C4-2B (cell line): Measurements from ENCODE around the gene PHLDA2.

Experiments used
- H3K27ac ChIP-seq: fragments of 450-650 bp; 2 replicates; pipeline ENCODE4 v1.5.1; 2017
- ZFX ChIP-seq: fragments of 450-650 bp; IDR thresholded peaks from 2 replicates; pipeline ENCODE4 v1.6.1; 2017
- TF ChIP-seq, protein P1 (sequence below): fragments of 450-650 bp; conservative IDR thresholded peaks from 2 replicates; pipeline ENCODE4 v1.5.1; 2017; ENCODE audit warnings: mild to moderate bottlenecking

The PHLDA2 gene

DNA sequence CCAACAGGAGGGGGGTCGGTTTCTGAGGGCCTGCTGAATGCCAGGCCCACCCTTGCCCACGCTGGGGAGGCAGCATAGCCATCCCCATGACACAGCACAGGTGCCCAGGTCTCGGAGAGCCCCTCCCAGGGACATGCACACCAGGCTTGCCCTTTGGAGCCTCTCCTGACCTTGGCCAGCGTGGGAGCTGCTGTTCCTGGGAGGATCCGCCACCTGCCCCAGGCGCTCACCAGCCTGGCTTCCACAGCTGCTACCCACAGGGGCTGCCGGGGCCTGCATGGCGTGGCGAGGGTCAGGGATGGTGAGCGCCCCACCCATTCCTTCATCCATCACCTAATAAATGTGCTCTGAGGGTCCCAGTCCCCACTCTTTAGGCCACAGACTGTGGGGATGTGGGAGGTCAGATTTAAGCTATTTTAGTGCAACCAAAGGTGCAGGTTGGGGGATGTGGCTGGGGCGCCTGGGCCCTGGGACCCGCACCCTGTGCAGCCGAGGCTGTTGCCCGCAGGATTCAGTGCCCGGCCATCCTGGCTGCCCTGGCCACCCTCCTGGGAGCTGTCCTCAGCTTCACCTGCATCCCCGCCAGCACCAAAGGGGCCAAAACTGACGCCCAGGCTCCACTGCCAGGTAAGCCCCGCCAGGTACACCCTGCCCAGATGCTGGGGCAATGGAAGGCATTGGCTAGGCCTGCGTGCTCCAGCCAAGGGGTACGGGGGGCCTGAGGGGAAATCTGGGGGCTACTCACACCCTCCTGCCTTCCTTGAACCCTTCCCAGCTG lies 12.9 kb downstream of the PHLDA2 start:
- TF ChIP-seq ZFX: no peak
- TF ChIP-seq, protein P1, sequence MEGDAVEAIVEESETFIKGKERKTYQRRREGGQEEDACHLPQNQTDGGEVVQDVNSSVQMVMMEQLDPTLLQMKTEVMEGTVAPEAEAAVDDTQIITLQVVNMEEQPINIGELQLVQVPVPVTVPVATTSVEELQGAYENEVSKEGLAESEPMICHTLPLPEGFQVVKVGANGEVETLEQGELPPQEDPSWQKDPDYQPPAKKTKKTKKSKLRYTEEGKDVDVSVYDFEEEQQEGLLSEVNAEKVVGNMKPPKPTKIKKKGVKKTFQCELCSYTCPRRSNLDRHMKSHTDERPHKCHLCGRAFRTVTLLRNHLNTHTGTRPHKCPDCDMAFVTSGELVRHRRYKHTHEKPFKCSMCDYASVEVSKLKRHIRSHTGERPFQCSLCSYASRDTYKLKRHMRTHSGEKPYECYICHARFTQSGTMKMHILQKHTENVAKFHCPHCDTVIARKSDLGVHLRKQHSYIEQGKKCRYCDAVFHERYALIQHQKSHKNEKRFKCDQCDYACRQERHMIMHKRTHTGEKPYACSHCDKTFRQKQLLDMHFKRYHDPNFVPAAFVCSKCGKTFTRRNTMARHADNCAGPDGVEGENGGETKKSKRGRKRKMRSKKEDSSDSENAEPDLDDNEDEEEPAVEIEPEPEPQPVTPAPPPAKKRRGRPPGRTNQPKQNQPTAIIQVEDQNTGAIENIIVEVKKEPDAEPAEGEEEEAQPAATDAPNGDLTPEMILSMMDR: no peak
- H3K27ac ChIP-seq: no peak overlapping the region

DNA sequence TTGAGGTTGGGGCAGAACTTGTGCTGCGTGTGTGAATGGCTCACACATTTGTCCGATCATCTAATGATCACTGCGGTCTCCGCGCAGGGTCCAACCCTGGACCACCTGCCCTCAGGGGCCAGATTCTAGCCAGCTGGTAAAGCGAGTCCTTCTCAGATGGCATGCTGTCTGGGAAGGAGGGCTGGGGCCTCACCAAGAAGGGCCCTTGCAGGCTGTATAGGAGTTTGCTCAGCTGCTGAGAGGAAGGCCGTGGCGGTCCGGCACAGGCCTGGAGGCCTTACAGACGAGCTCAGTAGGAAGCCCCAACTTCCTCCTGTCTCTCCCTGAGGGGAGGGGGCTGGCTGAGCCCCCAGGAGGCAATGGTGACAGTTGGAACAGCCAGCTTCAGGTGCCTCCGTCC lies 13.7 kb downstream of the PHLDA2 start:
- H3K27ac ChIP-seq: no peak overlapping the region
- no peak for TF ChIP-seq ZFX
- TF ChIP-seq, protein P1: no peak

DNA sequence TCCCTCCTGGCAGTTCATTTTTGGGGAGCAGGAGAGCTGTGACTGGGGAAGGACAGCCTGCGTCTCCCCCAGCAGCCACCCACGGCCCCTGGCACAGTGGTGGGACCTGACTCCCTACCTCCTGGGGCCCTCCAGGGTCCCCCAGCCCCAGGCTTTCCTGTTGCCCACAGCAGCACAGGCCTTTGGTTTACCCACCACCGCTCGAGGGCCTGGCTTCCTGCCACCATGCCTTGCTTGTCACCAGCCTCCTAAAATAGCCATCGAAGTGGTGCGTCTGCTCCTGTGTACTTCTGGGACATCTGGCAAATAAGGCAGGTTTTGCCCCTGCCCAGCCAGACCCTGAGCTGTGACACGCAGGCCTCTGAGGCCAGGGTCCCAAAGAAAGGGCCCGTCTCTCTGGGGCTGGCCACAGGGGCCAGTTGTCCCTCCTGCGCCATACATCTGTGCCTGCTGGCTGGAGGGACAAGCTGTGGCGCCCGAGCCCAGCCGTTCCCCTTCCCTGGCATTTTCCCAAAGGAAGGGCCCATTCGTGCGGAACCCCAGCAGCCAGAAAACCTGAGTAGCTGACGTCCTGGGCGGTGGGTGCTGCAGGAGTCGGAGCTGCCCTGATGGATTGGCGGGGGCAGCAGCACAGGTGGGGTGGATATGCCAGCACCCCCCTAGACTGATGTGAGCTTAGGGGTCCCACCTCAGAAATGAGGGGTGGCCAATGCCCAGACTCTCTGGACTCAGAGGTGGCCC lies 14.6 kb downstream of the PHLDA2 start:
- H3K27ac ChIP-seq: no peak overlapping the region; the same call in 1 of the 2 replicates
- no peak for TF ChIP-seq ZFX
- TF ChIP-seq, protein P1: no peak

DNA sequence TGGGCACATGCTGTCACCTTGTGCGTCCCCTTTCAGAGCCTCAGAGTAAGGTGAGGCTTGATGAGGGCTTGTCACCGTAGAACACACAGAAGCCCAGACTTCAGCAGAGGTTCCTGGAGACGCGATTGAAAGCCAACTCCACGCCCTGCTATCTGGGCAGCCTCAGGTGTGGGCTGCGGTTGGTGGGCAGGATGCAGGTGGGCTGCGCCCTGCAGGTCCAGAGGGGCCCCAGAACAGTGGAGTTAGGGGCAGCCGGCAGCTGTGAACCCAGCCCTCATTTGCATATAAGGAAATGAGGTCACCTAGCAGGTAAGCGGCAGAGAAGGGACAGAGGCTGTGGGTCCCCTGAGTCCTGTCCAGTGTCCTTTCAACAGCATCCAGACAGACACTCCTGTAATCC lies 15.4 kb downstream of the PHLDA2 start:
- peak overlapping the region; percentile 94 for H3K27ac ChIP-seq
- TF ChIP-seq, protein P1: no peak
- no peak for TF ChIP-seq ZFX

GRCh38 chr11:2913019-2913431 lies 16.2 kb downstream of the PHLDA2 start:
- no peak for TF ChIP-seq ZFX
- TF ChIP-seq, protein P1: no peak
- peak overlapping the region; percentile 94 for H3K27ac ChIP-seq

- peak overlapping the region; percentile 94 for H3K27ac ChIP-seq
- TF ChIP-seq, protein P1: no peak
- TF ChIP-seq ZFX: no peak
Observed at GRCh38 chr11:2912498-2912897, 16.7 kb downstream of the PHLDA2 start.

DNA sequence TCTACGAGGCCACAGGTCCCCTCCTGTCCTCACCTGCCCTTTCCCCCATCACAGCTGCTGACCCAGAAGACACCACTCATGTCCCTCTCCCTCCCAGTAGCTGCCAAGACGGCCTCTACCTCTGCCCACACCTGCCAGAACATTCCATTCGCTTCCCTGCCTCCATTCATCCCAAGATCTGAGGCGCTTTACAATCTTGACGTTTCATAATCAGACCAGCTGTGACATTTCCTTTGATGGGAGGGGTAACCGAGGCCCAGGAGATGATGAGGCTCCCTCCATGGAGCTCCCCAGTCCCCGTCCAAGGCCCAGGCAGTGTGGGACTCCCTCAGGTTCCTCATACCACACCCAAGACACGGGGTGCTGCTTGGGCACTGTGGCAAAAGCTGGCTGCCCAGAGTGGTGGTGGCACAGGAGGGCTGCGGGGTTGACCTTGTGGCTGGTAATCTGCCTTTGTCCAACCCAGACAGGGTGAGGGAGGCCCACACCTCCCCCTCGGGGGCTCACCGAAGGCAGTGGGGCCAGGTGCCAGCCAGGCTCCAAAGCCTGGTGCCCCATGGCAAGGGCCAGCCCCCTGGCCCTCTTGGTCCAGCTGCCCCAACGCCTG lies 17.3 kb downstream of the PHLDA2 start:
- peak overlapping the region; percentile 94 for H3K27ac ChIP-seq
- TF ChIP-seq ZFX: peak; percentile 40; the same call in 1 of the 2 replicates
- TF ChIP-seq, protein P1: no peak
